GM12873 (cell line): Measurements from ENCODE around the gene FAM50B.

Experiments
- TF ChIP-seq, protein P1 (sequence below): IDR thresholded peaks from 2 replicates; pipeline ENCODE4 v1.5.1; 2012; ENCODE audit warnings: low read depth, mild to moderate bottlenecking, moderate library complexity, low read length, control low read depth; ENCODE audit not compliant: insufficient read depth; ENCODE audit errors: missing control alignments

Gene FAM50B

DNA sequence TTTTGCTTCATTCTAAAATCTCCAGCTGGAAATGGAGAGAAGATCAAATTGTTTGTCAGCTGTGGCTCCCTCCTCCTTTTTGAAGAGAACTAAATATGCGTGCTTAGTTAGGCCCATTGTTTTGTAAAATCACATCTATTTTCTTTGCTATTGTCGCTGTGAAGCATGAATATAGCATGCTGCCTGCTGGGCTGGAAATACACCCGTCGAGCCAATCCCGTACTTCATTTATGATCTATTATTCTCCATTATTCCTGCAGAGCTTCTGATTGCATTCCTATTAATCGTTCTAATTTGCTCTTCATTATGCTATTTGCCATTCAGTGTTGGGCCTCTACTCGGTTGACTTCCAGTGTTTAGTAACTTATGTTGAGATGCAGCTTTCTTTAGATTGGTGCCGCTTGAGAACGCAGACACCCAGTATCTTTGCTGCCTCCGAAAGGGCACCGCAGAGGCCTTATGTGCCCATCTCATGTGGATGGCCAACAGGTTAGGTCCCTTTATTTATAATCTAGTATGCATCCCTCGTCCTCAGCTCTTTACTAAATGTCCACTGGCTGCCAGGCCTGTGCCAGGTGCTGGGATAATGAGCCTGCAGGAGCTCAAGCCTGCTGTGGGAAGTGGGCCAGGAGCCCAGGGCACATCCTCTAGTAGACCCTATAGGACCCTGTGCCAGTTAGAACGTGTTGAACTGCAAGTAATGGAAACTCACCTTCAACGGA lies 45.6 kb downstream of the FAM50B start:
- TF ChIP-seq, protein P1, sequence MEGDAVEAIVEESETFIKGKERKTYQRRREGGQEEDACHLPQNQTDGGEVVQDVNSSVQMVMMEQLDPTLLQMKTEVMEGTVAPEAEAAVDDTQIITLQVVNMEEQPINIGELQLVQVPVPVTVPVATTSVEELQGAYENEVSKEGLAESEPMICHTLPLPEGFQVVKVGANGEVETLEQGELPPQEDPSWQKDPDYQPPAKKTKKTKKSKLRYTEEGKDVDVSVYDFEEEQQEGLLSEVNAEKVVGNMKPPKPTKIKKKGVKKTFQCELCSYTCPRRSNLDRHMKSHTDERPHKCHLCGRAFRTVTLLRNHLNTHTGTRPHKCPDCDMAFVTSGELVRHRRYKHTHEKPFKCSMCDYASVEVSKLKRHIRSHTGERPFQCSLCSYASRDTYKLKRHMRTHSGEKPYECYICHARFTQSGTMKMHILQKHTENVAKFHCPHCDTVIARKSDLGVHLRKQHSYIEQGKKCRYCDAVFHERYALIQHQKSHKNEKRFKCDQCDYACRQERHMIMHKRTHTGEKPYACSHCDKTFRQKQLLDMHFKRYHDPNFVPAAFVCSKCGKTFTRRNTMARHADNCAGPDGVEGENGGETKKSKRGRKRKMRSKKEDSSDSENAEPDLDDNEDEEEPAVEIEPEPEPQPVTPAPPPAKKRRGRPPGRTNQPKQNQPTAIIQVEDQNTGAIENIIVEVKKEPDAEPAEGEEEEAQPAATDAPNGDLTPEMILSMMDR: no peak

DNA sequence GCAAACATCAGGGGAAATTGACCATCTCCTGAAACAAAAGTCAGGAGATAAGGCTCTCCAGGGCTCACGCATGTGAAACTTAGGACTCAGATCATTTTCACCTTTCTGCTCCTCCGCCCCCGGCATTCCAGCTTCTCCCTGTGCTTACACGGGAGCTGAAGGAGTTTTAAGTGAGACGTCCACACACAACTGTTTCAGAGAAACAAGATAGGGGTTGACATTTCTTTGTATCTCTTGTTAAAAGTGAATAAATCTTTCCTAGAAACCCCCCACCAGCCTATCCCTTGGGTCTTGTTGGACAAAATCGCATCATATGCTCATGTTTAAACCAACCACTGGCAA lies 46.1 kb downstream of the FAM50B start:
- TF ChIP-seq, protein P1: no peak

DNA sequence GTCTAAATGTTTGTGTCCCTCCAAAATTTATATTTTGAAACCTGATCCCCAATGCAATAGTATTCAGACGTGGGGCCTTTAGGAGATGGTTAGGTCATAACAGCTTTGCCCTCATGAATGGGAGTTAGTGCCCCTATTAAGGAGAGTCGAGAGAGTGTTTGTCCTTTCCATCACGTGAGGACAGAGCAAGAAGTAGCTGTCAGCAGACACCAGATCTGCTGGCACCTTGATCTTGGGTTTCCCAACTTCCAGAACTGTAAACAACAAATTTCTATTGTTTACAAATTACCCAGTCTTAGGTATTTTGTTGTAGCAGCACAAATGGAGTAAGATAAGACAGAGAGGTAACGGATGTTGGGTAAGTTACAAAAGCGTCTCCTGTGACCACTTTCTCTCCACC lies 46.6 kb downstream of the FAM50B start:
- TF ChIP-seq, protein P1: no peak

DNA sequence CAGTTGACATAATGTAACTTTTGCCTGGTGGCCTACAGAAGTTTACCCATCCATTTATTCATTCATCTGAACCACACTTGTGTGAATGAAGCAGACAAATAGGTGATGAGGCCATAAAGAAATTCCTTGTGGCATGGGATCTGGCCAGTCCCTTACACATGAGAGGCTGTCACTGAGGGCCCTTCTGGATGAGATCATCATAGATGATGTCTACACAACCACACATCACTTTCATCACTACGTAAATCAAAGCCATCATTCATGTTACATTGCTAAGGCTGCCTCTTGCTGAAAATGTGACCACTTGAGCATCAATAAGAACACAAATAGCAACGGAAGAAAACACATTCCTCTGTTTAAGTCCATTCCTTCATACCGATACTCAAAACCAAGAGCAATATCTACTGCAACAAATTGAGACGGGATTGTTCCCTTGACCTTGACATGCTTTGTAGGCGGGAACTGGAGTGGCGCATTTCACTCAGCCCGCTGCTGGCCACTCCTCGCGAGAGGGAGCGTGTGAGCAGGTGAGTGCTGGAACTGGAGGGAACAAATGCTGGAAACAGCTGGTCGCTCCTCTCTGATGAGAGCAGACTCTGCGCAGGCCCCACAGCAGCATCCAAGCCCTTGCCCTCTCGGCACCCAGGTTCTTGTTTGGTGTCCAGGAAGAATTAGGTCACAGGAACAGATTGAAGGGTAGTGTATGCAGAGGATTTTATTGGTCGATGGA lies 49.3 kb downstream of the FAM50B start:
- TF ChIP-seq, protein P1: no peak

DNA sequence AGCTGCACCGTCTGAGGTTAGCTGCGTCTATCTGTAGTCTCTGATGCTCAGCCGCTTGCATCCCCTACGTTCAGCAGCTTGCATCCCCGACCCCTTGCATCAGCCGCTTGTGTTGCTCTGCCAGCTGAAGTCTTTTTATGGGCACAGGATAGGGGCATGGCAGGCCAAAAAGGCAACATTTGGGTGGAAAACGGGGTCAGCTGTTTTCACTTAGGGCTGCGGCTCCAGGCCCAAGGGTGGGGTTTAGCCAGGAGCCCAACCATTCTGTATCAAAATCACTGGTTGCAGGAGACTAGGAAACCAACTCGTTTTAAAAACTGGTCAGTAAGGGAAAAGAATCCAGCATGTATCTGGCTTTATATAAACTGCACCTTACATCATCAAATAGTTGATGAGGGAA lies 49.9 kb downstream of the FAM50B start:
- TF ChIP-seq, protein P1: no peak

DNA sequence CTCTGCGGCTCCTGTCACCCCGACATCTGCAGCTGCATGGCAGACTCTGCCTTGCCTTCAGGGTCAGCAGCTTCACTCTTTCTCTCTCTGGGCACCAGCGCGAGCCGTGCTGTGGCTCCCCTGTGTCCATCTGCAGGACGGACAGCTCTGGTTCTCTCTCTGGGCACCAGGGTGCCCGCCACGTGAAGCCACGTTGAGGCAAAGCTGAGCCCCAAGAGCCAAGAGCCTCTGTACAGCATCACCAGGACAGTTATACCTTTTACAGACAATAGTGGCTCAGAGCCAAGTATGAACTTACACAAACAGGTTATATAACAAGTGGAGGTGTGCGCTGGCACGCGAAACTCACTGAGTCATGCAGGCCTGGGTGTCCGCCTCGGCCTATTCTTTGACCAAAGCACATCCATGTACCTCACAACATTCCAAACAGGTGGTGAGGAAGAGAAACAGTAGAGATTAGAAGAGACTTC lies 50.8 kb downstream of the FAM50B start:
- TF ChIP-seq, protein P1: no peak
